Medulla oblongata (tissue), 1 donor: ENCODE measurements around the gene R3HCC1L.
A peak's percentile ranks its signal among the peaks of the same experiment; 100 is the strongest.
"Not testable (repeated sequence)": the region's sequence is repeated elsewhere in the genome, so short reads cannot be mapped to it uniquely, and the experiment has no call there.

Experiments used
- DNase-seq: peaks from one replicate; pipeline ENCODE4 v3.0.0-alpha.2; 2015; ENCODE audit errors: extremely low spot score

Gene R3HCC1L

DNA sequence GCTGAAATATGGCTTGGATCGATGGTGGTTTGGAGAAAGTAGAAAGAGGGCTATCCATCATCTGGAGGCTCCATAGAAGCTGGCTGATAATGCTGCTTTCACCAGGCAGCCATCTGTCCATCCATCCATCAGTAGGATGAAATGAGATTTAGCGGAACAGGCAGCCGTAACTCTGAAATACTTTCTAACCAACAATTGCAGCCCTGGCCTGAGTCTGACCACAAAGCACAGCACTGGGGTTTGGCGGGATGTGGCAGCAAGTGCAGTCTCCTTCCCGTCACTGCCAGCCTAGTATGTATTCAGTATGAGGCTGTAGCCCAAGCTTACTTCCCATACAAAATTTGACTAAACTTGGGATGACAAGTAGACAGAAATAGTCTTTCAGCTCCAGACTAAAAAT lies 38.0 kb downstream of the R3HCC1L start:
- DNase-seq: peak; percentile 12

DNA sequence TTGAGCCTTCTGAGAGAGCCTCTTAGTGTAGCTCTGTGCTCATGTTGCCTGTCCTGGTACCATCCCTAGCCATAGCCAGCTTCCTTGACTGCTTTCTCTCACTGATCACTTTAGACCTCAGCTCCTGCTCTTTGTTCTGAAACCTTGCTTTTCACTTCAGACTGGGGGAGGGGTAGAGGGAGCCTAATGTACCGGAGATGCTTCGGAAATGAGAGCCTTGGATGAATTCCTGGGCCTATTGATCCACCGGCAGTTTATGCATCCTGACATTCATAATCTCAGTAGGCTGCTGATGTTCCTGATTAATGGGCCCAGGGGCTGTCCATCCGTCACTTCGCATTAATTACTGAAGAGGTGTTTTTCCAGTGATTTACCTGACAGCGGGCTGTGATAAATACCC lies 38.8 kb downstream of the R3HCC1L start:
- DNase-seq: no peak

DNA sequence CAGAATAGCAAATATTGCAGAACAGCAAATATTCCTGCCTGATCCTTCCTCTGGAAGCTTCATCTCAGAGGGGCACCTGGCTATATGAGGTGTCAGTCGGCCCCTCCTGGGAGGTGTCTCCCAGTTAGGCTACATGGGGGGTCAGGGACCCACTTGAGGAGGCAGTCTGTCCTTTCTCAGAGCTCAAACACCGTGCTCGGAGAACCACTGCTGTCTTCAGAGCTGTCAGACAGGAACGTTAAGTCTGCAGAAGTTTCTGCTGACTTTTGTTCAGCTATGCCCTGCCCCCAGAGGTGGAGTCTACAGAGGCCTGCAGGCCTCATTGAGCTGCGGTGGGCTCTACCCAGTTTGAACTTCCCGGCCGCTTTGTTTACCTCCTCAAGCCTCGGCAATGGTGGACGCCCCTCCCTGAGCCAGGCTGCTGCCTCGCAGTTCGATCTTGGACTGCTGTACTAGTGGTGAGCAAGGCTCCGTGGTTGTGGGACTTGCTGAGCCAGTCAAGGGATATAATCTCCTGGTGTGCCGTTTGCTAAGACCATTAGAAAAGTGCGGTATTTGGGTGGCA lies 48.0 kb downstream of the R3HCC1L start:
- not testable (repeated sequence) for DNase-seq

DNA sequence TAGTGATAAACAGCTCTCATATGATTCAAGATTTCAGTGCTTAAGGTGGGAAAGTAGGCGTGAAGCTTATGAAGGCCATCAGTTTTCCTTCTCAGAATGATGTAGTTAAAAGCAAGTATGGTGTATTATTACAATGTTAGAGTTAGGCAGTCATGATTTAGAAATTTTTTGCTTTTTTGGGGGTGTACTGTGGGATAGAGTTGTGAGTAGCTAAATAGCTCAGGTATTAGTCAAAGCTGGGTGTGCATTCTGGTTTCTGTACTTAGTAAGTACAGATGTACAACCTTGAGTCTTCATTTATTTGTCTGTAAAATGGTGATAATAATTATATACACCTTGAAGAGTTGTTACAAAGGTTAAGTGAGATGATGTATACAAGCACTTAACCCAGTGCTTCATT lies 52.2 kb downstream of the R3HCC1L start:
- no peak for DNase-seq

DNA sequence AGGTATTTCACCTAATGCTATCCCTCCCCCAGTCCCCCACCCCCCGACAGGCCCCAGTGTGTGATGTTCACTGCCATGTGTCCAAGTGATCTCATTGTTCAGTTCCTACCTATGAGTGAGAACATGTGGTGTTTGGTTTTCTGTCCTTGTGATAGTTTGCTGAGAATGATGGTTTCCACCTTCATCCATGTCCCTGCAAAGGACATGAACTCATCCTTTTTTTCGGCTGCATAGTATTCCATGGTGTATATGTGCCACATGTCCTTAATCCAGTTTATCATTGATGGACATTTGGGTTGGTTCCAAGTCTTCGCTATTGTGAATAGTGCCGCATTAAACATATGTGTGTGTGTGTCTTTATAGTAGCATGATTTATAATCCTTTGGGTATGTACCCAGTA lies 56.3 kb downstream of the R3HCC1L start:
- DNase-seq: not testable (repeated sequence)

DNA sequence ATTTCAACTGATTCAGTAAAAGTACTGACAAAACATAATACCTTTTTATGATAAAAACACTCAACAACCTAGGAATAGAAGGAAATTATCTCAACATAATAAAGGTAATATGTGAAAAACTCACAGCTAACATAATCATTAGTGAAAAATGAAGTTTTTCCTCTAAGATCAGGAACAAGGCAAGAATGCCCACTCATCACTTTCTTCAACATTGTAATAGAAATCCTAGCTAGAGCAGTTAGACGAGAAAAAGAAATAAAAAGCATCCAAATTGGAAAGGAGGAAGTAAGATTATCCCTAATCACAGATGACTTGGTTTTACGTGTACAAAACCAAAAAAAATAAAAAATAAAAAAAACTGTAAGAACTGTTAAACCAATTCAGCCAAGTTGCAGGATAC lies 58.6 kb downstream of the R3HCC1L start:
- DNase-seq: no peak

DNA sequence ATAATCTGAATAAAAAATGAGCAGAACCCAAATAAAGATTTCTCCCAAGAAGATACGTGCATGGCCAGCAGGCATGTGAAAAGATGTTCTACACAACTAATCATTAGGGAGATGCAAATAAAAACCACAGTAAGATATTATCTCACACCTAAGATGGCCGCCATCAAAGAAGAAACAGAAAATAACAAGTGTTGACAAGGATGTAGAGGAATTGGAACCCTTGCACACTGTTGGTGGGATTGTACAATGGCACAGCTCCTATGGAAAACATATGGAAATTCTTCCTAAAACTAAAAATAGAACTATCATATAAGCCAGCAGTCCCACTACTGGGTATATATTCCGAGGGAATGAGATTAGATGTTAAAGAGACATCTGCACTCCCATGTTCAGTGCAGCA lies 60.2 kb downstream of the R3HCC1L start:
- DNase-seq: no peak

DNA sequence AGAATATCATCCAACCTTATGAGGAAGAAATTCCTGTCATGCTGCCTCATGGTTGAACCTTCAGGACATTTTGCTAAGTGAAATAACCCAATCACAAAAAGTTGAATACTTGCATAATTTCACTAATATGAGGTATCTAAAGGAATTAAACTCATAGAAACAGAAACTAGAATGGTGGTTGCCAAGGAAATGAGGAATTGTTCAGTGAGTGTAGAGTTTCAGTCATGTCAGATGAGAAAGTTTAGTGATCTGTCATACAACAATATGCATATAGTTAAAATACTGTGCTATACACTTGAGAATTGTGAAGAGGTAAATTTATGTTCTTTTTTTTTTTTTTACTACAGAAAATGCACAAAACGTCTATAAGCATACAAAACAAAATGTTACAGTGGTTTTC lies 60.7 kb downstream of the R3HCC1L start:
- no peak for DNase-seq

DNA sequence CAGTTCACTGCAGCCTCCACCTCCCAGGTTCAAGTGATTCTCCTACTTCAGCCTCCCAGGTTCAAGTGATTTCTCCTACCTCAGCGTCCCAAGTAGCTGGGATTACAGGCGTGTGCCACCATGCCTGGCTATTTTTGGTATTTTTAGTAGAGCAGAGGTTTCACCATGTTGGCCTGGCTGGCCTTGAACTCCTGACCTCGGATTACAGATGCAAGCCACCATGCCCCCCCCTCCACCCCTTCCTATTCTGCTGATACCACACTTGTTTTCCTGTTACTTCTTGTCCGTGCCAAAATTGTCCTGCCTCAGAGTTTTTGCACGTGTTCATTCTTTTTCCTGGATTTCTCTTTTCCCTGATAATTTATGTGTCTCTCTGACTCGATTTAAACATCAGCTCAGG lies 62.5 kb downstream of the R3HCC1L start:
- DNase-seq: no peak

DNA sequence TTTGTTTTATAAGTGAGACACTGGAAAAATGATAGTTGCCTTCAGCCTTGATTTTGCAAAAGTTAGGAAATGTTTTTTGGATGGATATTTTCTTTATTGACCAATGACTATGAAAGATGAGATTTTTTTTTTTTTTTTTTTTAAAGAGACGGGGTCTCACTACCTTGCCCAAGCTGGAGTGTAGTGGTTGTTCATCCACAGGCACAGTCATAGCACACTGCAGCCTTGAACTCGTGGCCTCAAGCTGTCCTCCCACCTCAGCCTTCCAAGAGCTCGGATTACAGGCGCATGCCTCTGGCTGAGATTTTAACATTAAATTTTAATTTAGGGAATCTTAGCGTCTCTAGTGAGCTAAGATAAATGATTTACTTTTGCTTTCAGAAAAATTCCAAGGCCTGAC lies 67.3 kb downstream of the R3HCC1L start:
- no peak for DNase-seq

DNA sequence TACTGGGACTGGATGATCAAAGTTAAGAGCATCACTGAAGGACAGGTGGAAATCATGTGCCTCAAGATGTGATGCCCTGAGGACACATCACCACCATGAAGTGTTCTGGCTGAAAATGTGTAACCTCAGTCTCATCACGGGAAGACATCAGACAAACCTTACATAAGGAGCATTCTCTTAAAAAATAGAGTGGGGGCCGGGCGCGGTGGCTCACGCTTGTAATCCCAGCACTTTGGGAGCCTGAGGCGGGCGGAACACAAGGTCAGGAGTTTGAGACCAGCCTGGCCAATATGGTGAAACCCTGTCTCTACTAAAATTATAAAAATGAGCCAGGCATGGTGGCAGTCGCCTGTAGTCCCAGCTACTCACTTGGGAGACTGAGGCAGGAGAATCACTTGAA lies 67.9 kb downstream of the R3HCC1L start:
- DNase-seq: no peak

DNA sequence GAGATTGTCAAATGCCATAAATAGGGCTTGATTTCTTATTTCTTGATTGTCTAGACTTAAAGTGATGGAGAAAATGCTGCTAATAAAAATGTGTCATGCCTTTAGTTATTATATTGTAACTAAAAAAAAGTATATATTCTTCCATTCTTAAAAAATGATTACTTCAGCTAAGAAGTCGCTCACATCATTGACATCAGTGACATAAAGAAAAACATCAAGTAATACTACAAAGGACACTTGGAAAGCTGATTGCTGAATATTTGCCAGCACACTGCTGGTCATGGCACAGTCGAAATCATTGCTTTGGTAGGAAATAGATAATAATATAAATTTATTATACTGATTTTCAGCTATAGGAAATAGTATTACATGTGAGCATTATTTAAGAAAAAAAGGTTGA lies 70.9 kb downstream of the R3HCC1L start:
- DNase-seq: no peak

DNA sequence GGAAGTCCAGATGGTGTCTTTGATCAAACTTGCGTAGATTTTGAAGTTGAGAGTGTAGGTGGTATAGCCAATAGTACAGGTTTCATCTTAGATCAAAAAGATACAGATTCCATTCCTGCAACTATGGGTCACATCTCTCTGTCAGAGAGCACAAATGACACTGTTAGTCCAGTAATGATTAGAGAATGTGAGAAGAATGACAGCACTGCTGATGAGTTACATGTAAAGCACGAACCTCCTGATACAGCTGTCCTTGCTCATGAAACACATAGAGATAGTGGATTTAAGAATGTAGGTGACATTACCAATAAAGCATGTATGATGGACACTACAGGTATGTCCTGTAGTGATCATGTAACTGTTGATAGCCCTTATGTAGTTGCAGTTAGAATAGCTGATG lies 74.5 kb downstream of the R3HCC1L start:
- DNase-seq: no peak

DNA sequence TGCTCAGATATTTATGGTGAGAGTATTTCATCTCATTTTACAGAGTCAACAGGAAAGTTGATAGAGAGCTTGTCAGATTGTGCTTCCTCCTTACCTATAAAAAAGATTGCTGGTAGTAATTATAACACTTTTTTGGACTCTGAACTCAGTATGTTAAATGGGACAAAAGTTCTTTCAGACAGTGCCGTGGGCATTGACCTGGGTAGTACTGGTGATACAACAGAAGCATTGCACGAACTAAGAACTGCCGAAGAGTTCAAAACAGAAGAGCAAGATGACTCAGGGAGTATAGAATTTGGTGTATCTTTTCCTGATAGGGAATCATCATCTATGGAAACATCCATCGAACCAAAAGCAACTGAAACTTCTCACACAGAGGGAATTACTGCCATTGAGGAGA lies 75.0 kb downstream of the R3HCC1L start:
- no peak for DNase-seq

DNA sequence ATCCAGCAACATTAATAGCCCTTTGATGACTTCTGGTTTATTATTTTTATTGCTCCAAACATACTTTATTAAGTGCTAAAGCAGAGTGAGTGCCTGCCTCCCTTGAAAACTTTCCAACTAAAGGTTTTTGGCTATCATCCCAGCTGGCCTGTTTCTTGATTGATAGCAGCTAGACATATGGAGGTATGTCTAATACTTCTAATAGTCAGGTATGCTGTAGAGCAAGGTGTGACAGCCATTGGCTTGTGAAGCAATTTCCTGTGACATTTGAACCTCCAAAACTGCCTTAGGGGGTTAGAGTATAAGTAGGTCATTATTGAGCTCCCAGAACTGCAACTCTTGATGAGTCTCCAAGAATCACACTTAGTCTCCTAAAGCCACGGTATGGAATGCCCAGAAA lies 77.7 kb downstream of the R3HCC1L start:
- no peak for DNase-seq

DNA sequence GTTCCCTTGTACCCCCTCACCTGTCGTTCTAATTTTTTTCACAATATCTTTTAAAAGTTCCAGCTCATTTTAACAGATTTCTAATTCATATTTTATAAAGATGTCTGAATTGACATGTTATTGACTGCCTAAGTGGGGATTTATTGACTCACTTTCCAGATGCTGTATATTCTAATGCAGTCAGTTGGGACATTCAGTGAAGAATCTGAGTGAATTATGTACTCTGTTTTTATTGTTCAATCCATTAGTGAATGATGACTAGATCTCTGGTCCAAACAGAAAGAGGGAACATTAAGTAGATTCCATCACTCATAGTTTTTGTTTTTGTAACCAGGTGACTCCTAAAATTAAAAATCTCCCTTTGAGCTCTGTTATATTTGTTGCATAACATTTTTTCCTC lies 79.3 kb downstream of the R3HCC1L start:
- DNase-seq: no peak

DNA sequence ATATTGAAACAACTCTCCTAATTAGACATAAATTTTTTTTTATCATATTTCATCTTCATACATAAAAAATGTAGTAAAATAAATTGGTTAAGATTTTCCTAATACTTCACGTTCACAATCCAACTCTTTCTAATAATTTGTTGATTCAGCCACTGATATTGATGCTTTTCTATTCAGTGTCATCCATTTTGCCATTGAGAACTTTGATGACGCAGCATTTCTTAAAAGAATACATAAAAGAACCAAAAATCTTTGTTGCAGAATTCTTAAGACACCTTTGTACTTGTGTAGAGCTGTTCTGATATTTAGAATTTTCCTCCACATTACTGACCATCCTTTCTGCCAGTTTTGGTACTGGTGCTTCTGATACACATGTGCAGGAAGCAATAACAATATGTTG lies 80.9 kb downstream of the R3HCC1L start:
- DNase-seq: no peak

DNA sequence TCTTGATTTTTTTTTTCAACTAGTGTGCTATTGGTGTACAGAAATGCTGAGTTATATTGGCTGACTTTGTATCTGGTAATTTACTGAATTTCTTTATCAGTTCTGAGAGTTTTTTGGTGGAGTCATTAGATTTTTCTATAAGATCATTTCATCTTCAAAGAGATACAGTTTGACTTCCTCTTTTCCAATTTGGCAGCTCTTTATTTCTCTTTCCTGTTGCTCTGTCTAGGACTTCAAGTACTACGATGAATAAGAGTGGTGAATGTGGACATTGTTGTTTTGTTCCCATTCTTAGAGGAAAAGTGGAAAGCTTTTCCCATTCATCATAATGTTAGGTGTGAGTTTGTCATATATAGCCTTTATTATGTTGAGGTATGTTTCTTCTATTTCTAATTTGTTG lies 83.3 kb downstream of the R3HCC1L start:
- no peak for DNase-seq

DNA sequence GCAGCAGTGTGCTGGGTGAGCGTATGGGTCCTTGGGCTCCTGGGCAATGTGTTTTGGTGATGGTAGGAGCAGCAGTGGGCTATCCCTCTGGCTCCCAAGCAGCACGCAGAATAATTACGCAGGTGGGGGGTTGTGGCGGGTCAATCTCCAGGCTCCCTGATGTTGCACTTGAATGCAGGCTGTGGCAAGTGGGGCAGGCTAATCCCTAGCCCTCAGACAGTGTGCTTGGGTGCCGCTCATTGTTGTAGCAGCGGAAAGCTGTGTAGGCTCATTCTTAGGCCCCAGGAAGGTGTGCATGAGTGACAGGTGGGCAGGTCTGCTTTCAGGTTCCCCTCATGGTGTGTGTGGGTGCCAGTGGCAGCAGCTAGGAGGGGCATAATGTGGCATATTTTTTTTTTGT lies 89.4 kb downstream of the R3HCC1L start:
- no peak for DNase-seq

DNA sequence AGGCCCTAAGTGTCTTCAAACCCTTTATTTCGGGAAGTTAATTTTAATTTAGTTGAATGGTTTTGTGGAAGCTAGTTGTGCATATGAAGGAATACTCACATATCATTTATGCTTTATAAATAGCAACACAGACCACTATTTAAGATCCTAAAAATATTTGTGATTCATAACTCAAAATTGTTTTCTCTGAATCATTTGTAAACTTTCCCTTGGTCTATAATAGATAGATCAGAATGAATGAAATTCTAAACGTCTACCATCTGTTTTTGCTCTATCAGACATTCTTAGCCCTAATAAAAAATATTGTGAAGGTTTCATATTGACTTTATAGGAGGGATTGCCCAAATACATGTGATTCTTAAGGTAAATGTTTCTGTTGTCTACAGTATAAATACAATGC lies 90.1 kb downstream of the R3HCC1L start:
- DNase-seq: no peak

DNA sequence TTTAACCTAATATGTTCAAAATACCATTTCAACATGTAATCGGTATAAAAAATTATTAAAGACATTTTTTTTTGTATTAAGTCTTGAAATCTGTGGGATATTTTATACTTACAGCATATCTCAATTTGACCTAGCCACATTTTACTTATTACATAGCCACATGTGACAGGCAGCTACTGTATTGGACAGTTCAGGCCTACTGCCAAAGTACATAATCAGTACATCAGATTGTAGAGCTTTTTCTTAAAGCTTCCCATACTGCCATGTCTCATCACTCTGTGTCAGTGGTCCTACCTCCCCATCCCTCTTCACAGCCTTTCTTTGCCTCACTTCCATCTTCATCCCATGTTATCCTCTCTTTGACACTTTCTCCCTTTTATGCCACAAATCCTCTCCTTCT lies 90.5 kb downstream of the R3HCC1L start:
- DNase-seq: no peak

DNA sequence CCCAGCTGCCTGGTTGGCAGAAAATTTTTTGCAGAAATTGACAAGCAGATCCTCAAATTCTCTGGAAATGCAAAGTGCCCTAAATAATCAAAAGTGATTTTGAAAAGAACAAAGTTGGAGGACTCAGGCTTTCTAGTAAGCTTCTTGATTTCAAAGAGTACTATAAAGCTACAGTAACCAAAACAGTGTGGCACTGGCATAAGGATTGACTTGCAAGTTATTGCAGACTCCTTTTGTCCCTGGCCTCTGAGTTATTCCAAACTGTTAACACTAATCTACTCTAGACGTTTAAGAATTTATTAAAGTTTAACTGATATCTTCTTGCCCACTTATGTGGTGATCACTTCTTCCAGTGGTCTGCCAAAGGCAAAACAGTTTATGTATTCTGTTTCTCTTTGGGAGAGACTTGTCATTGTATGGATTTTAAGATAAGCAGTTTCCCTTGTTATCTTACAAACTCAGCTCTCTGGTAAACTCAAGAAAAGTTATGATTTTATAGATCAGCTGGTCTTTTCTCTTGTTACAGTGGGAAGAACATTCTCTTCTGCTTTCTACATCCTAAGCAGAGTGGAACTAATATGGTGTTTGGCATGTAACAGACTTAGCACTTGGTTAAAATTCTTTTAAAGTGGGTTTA lies 92.2 kb downstream of the R3HCC1L start:
- no peak for DNase-seq

DNA sequence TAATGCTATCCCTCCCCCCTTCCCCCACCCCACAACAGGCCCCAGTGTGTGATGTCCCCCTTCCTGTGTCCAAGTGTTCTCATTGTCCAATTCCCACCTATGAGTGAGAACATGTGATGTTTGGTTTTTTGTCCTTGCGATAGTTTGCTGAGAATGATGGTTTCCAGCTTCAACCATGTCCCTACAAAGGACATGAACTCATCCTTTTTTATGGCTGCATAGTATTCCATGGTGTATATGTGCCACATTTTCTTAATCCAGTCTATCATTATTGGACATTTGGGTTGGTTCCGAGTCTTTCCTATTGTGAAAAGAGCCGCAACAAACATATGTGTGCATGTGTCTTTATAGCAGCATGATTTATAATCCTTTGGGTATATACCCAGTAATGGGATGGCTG lies 93.3 kb downstream of the R3HCC1L start:
- DNase-seq: not testable (repeated sequence)

DNA sequence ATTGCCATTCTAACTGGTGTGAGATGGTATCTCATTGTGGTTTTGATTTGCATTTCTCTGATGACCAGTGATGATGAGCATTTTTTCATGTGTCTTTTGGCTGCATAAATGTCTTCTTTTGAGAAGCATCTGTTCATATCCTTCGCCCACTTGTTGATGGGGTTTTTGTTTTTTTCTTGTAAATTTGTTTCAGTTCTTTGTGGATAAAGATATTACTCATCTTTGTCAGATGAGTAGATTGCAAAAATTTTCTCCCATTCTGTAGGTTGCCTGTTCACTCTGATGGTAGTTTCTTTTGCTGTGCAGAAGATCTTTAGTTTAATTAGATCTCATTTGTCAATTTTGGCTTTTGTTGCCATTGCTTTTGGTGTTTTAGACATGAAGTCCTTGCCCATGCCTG lies 93.8 kb downstream of the R3HCC1L start:
- DNase-seq: not testable (repeated sequence)
